Aorta (tissue), 5 donors: ENCODE results near the gene VSIR. TPM values are rescaled to one million over a fixed set of nuclear protein-coding genes. Genes with fewer than 3 reads are reported as not detected.
A peak's percentile ranks its signal among the peaks of the same experiment; 100 is the strongest.

Source experiments
- ATAC-seq: fragments of 200-7000 bp; cut with Tn5 transposase; one replicate; pipeline ENCODE4 v1.9.1; 2022; ENCODE audit warnings: moderate library complexity; ENCODE audit not compliant: low FRiP score
- DNase-seq, 2 donors: peaks; one replicate each; pipeline ENCODE4 v3.0.0-alpha.2; 2020
- H3K27ac ChIP-seq, 2 donors: one replicate each; pipeline ENCODE4 v1.5.1; 2013; ENCODE audit warnings: low read length in 2 of 2, mild to moderate bottlenecking in 2 of 2, moderate library complexity in 2 of 2, control low read depth in 1 of 2, inconsistent platforms in 1 of 2, low read depth in 1 of 2
- H3K27me3 ChIP-seq, 2 donors: one replicate each; pipeline ENCODE4 v1.6.1; 2013; ENCODE audit warnings: control low read depth in 1 of 2, low read length in 1 of 2, mild to moderate bottlenecking in 1 of 2, moderate library complexity in 1 of 2; ENCODE audit not compliant: insufficient read depth in 2 of 2, control insufficient read depth in 1 of 2
- H3K36me3 ChIP-seq, 2 donors: one replicate each; pipeline ENCODE4 v1.6.1; 2013; ENCODE audit warnings: control low read depth in 1 of 2, low read length in 1 of 2, mild to moderate bottlenecking in 1 of 2; ENCODE audit not compliant: insufficient read depth in 2 of 2, control insufficient read depth in 1 of 2
- H3K4me1 ChIP-seq, 2 donors: one replicate each; pipeline ENCODE4 v1.6.1; 2013; ENCODE audit warnings: low read length in 2 of 2, control low read depth in 1 of 2, mild to moderate bottlenecking in 1 of 2, moderate library complexity in 1 of 2; ENCODE audit not compliant: insufficient read depth in 2 of 2, control insufficient read depth in 1 of 2
- H3K4me3 ChIP-seq, 2 donors: one replicate each; pipeline ENCODE4 v1.5.1; 2013; ENCODE audit warnings: low read length in 2 of 2, control low read depth in 1 of 2, mild to moderate bottlenecking in 1 of 2
- H3K9me3 ChIP-seq: one replicate; pipeline ENCODE4 v1.6.1; 2013; ENCODE audit warnings: mild to moderate bottlenecking, low read length; ENCODE audit not compliant: control insufficient read depth
- WGBS, 2 donors: extraction: QIAGEN DNeasy Blood & Tissue Kit; methylation state at CpG; one replicate each; pipeline ENCODE4 v1.1.7; 2013; 5-methylcytosine and 5-hydroxymethylcytosine counted together
- intact Hi-C, 2 donors: fragments of 100-400 bp; cut with DNase I; formaldehyde crosslinking; loops; one replicate each; pipeline versions ENCODE4 v1.14.2 to v1.15.0; 2022
- polyA plus RNA-seq, 2 donors: library from polyadenylated mRNA; stranded (reverse); fragments of 200-250 nt; gene quantifications; one replicate each; pipeline ENCODE4 v1.2.3, GENCODE V29; 2013
- total RNA-seq, 2 donors: library from RNA; stranded (reverse); fragmentation: NEBNext Ultra II Directional; extraction: Animal tissue kit (Norgen Biotek cat#: 25700); gene quantifications; one replicate each; pipeline ENCODE4 v1.2.1, GENCODE V29; 2021
- donor health status: healthy with polysubstance abuse.
- donor health status: Bipolar disorder and iron deficiency.
- donor health status: DM: no; HTN: no; CAD: no.
- donor health status: DM: no; HTN: no; CAD: no.
- donor health status: DM: yes; HTN: yes; CAD: no.

VSIR gene
- total and polyA plus RNA-seq, 4 donors: 44.7 to 123 (median 69.9) TPM

GRCh38 chr10:71810048-71810750 lies 36.9 kb upstream of the VSIR start:
- Histone ChIP-seq H3K27ac (no peak overlapping the region), H3K9me3 (no peaks in the 10 kb centered on the region), H3K36me3 (no peaks in the 10 kb centered on the region), H3K4me3 (no peak overlapping the region), H3K4me1 (no peaks in the 10 kb centered on the region), H3K27me3 (no peaks in the 10 kb centered on the region)
- intact Hi-C loops: loop anchor here (5.0 to 10.0 kb wide), 4 partner anchors 105 to 498 kb away; no protein-coding TSS in a partner anchor
- DNase-seq: no peak
- WGBS, 2 donors: 83 to 86% methylated on average over 13 of the region's 13 CpGs
- ATAC-seq: no peak

- Histone ChIP-seq H3K27ac (no peak overlapping the region), H3K4me3 (no peak overlapping the region), H3K4me1 (no peaks in the 10 kb centered on the region), H3K36me3 (no peaks in the 10 kb centered on the region), H3K9me3 (no peaks in the 10 kb centered on the region), H3K27me3 (no peaks in the 10 kb centered on the region)
- 91% methylated on average over 25 of the region's 25 CpGs for WGBS, 2 donors
- intact Hi-C loops: loop anchor here (5.0 to 10.0 kb wide), 4 partner anchors 105 to 497 kb away; no protein-coding TSS in a partner anchor
- no peak for DNase-seq
- ATAC-seq: no peak
These were observed 36.3 kb upstream of the VSIR start for GRCh38 chr10:71809628-71810027.

- H3K36me3 ChIP-seq: no peaks in the 10 kb centered on the region
- H3K27ac ChIP-seq: no peak overlapping the region
- H3K27me3 ChIP-seq: no peaks in the 10 kb centered on the region
- no peak overlapping the region for H3K4me3 ChIP-seq
- H3K4me1 ChIP-seq: no peaks in the 10 kb centered on the region
- ATAC-seq (no peak), DNase-seq (peak in 1 of 2 donors; percentile 63)
- no peaks in the 10 kb centered on the region for H3K9me3 ChIP-seq
- 91% methylated on average over 21 of the region's 21 CpGs for WGBS, 2 donors
- intact Hi-C loops: no loop called here
These were observed 34.5 kb upstream of the VSIR start for GRCh38 chr10:71807557-71808510.

- ATAC-seq: no peak
- DNase-seq: peak in 1 of 2 donors; percentile 67
- Histone ChIP-seq H3K27ac (no peak overlapping the region), H3K27me3 (no peaks in the 10 kb centered on the region), H3K9me3 (no peaks in the 10 kb centered on the region), H3K4me3 (no peak overlapping the region), H3K36me3 (no peaks in the 10 kb centered on the region), H3K4me1 (no peaks in the 10 kb centered on the region)
- intact Hi-C loops: no loop called here
- 88% methylated on average over 23 of the region's 23 CpGs for WGBS, 2 donors
These were observed 33.6 kb upstream of the VSIR start for GRCh38 chr10:71806704-71807556.

- no peaks in the 10 kb centered on the region for H3K27me3 ChIP-seq
- H3K4me1 ChIP-seq: no peaks in the 10 kb centered on the region
- H3K36me3 ChIP-seq: no peaks in the 10 kb centered on the region
- H3K9me3 ChIP-seq: no peaks in the 10 kb centered on the region
- peak; percentile 76 to 82 for DNase-seq
- 23 to 28% methylated on average over 39 to 41 of the region's 41 CpGs for WGBS, 2 donors
- ATAC-seq: peak; percentile 61
- intact Hi-C loops: no loop called here
- no peak overlapping the region for H3K4me3 ChIP-seq
- no peak overlapping the region for H3K27ac ChIP-seq
These were observed 32.7 kb upstream of the VSIR start for GRCh38 chr10:71805776-71806703.

- Histone ChIP-seq H3K27me3 (no peaks in the 10 kb centered on the region), H3K9me3 (no peaks in the 10 kb centered on the region), H3K36me3 (no peaks in the 10 kb centered on the region), H3K27ac (no peak overlapping the region), H3K4me3 (no peak overlapping the region), H3K4me1 (no peaks in the 10 kb centered on the region)
- WGBS, 2 donors: 42 to 43% methylated on average over 4 of the region's 4 CpGs
- intact Hi-C loops: no loop called here
- ATAC-seq (no peak), DNase-seq (peak; percentile 21 to 47)
These were observed 30.8 kb upstream of the VSIR start for GRCh38 chr10:71804077-71804476.

- intact Hi-C loops: no loop called here
- H3K4me3 ChIP-seq: no peak overlapping the region
- DNase-seq (peak in 1 of 2 donors; percentile 69), ATAC-seq (no peak)
- no peak overlapping the region for H3K27ac ChIP-seq
- H3K36me3 ChIP-seq: no peaks in the 10 kb centered on the region
- 89 to 95% methylated on average over 18 of the region's 18 CpGs for WGBS, 2 donors
- H3K27me3 ChIP-seq: no peaks in the 10 kb centered on the region
- H3K9me3 ChIP-seq: no peaks in the 10 kb centered on the region
- H3K4me1 ChIP-seq: no peaks in the 10 kb centered on the region
These were observed 29.6 kb upstream of the VSIR start for GRCh38 chr10:71802715-71803488.
